Measurements from ENCODE around the gene MTSS2.

Gene MTSS2

DNA sequence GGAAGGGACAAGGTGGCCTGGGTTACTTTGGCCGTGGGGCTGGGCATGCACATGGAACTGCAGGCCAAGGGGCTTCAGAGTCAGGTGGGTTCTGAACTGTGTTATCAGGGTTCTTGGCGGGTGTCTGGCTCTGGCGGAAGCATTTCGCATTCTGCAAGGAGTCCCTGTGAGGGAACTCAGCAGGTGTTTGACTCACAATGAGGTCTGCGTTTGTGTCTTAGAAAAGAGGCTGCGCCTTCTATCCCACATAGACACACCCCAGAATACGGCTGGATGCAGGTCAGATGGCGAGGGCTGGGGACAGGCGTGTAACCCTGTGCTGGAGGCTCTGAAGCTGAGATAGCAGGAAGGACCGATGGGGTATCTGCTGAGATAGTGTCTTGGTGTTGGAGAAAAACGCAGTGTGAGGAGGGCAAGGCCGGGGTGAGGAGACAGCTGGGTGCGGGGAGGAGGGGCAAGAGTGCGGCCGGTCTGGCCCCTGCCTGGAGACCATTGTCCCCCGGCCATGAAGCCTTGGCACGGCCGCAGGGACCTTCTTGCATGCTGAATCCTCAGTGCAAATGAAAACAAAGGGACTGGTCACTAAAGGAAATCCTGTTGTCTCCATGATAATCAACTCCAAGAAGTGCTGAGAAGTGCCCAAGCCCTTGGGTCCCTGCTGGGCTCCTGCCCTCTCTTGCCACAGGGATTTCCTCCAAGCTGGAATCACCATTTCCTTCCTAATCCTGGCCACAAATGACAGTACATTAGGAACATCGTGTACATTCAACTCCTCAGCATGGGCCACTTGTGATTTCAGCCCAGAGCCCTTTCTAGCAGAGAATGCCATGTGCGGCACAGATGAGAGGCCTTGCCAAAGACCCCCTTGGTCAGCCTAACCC lies 22.8 kb upstream of the MTSS2 start:
- no peak for DNase-seq (ENCODE audit: low spot score)
- TF ChIP-seq, protein P1, sequence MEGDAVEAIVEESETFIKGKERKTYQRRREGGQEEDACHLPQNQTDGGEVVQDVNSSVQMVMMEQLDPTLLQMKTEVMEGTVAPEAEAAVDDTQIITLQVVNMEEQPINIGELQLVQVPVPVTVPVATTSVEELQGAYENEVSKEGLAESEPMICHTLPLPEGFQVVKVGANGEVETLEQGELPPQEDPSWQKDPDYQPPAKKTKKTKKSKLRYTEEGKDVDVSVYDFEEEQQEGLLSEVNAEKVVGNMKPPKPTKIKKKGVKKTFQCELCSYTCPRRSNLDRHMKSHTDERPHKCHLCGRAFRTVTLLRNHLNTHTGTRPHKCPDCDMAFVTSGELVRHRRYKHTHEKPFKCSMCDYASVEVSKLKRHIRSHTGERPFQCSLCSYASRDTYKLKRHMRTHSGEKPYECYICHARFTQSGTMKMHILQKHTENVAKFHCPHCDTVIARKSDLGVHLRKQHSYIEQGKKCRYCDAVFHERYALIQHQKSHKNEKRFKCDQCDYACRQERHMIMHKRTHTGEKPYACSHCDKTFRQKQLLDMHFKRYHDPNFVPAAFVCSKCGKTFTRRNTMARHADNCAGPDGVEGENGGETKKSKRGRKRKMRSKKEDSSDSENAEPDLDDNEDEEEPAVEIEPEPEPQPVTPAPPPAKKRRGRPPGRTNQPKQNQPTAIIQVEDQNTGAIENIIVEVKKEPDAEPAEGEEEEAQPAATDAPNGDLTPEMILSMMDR (IDR thresholded peaks at IDR 0.05; ENCODE audit: extremely low read depth, missing control alignments), result no peak

DNA sequence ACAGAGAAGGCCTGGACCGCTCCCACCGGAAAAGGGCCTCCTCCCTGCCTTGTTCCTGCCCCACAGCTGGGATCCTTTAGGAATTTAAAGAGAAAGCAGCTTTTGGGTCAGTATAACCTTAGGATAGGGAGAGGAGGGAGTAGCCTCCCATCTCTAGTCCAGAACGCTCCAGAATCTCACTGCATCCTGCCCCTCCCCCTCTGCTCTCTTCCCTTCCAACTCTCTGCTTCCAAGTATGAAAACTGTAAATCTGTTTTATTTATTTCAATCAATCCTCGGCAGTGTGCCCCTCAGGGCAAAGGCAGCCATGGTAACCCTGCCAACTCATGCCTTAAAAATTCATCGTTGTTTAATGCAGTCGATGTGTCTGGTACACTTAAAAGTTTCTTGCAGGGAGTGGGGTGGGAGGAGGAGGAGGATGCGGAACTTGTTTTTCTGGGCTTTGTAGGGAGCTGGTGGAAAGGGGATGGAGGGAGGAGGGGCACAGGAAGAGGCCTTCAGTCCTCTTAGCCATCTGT lies 21.2 kb upstream of the MTSS2 start:
- TF ChIP-seq, protein P1 (IDR thresholded peaks at IDR 0.05; ENCODE audit: extremely low read depth, missing control alignments), result no peak
- DNase-seq (ENCODE audit: low spot score), result no peak

DNA sequence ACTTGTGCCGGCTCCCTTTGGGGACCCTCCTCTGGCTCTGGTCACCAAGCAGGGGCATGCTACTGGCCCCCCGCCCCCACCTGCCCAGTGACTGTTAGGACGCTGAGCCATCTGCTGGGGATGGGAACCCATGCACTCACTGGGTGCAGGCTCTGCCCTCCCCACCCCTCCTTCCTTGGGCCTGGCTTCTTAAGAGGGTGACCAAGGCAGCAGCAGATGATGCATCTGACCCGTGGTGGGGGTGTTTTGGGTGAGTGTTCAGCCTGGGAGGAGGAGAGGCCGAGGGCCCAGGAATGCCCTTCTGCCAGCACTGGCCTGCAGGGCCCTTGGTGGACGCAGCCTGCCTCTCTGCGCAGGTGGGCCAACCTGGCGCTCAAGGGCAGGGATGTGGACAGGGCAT lies 19.2 kb upstream of the MTSS2 start:
- no peak for DNase-seq (ENCODE audit: low spot score)
- TF ChIP-seq, protein P1 (IDR thresholded peaks at IDR 0.05; ENCODE audit: extremely low read depth, missing control alignments), result no peak

DNA sequence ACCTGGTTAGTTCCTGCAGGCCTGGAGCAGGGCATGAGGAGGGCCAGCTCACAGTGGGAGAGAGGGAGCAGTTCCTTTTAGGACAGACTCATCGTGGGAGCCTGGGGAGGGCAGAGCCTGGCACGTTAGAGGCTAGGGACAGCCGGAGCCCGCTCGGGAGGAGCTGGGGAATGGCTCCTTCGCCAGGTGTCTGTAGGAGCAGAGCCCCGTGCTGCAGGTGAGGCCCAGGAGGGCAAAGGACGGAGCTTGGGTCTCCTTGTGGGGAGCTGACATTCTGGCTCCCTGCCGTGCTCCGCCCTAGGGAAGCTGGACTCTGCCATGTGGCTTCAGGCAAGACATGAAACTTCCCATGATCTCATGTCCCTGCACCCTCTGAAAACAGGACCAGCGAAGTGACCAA lies 18.7 kb upstream of the MTSS2 start:
- TF ChIP-seq, protein P1 (IDR thresholded peaks at IDR 0.05; ENCODE audit: extremely low read depth, missing control alignments), result no peak
- no peak for DNase-seq (ENCODE audit: low spot score)

DNA sequence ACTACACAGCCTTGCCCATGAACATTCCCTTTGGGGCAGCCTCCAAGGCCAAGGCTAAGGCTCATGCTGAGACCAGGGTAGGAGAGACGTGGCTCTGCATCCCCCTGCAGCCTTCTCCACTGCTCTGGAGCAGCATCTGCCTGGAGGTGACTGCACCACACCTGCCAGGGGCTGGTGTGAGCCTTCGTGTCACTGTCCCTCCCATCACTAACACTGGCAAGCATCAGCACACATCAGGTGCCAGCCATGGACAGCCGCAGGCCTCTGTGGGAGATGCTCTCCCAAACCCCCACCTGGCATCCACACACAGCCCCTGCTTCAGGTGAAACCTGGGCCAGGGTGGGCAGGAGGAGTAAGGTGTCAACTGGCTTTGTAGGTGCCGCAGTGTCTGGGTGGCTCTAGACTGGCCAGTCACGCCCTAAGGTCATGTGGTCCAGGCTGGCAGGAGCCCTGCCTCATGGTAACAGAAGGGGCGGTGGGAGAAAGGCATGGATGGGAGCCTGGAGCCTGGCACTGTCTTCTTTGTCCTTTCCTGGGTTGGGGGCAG lies 18.1 kb upstream of the MTSS2 start:
- no peak for DNase-seq (ENCODE audit: low spot score)
- TF ChIP-seq, protein P1 (IDR thresholded peaks at IDR 0.05; ENCODE audit: extremely low read depth, missing control alignments), result no peak

DNA sequence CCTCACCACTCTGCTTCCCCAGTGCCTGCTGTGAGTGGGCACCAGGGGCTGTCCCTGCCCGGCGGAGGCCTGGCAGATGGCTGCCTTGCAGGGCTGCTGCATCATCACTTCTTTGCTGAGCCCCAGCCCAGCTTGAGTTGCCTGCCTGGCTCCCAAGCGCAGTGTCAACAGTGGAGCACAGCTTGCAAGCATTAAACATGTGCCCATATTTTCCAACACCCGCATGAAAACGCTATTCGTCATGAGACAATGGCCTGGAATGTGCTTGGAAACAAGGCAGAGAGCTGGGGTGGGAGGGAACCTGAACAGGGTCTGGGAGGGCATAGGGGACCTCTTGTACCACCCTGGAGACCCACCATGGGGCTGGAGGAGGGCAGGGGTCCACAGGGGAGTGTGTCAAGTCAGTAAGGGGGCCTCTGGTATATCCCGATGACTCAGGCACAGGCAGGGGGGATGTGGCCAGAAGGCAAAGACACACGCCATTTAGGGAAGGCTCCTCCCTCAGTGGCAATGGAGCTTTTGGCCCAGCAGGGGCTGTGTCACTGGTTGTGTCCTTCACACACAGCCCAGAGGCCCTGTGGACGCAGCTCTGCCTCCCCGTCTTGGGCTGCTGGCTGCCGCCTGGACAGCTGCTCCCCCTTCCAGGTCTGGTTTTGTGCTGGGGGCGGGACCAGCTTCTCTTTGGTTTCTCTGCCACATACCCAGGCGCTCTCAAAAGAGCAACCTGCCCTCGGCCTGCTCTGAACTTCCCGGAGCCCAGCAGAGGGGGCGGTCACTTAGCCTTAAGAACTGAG lies 17.4 kb upstream of the MTSS2 start:
- DNase-seq (ENCODE audit: low spot score), result no peak
- TF ChIP-seq, protein P1 (IDR thresholded peaks at IDR 0.05; ENCODE audit: extremely low read depth, missing control alignments), result no peak
